GM19463 (cell line): ENCODE results near the gene ZBTB33.

ENCODE experiments used
- ATAC-seq: cut with Tn5 transposase; IDR thresholded peaks from one replicate; pipeline ENCODE4 v1.9.1; 2021; ENCODE audit warnings: mild to moderate bottlenecking, moderate library complexity; ENCODE audit not compliant: unreplicated experiment

ZBTB33 gene

GRCh38 chrX:120304256-120304655 is 53.6 kb downstream of the ZBTB33 start:
- ATAC-seq = no peak

- ATAC-seq = no peak
These were observed 55.0 kb downstream of the ZBTB33 start for GRCh38 chrX:120305531-120306141.

DNA sequence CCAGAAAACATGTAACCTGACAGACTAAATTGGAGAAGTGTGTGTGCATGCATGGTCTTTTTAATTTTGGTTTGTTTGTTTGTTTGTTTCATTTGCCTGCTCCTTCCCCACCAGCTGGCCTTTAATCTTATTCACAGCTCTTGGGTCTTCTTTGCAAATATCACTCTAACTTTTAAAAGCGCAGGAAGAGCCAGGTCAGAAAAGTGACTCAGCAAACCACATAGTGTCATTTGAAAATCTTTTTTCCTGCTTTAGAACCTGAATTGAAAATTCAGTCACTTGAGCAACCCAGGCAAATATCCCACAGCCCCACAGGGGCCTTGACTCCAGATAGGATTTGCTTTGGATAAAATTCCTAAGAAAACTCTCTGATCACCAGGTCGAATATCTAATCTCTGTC is 56.0 kb downstream of the ZBTB33 start:
- no peak for ATAC-seq
